GM18867 (cell line): Measurements from ENCODE around the gene CABYR.
"Not testable (repeated sequence)": the region's sequence is repeated elsewhere in the genome, so short reads cannot be mapped to it uniquely, and the experiment has no call there.

Source experiments
- ATAC-seq: cut with Tn5 transposase; IDR thresholded peaks from one replicate; pipeline ENCODE4 v1.9.1; 2021; ENCODE audit warnings: mild to moderate bottlenecking, moderate library complexity; ENCODE audit not compliant: unreplicated experiment

Gene CABYR

GRCh38 chr18:24127735-24128134, 11.1 kb upstream of the CABYR start:
- ATAC-seq, result no peak

- ATAC-seq, result no peak
Measured at GRCh38 chr18:24128700-24129099, 10.2 kb upstream of the CABYR start.

DNA sequence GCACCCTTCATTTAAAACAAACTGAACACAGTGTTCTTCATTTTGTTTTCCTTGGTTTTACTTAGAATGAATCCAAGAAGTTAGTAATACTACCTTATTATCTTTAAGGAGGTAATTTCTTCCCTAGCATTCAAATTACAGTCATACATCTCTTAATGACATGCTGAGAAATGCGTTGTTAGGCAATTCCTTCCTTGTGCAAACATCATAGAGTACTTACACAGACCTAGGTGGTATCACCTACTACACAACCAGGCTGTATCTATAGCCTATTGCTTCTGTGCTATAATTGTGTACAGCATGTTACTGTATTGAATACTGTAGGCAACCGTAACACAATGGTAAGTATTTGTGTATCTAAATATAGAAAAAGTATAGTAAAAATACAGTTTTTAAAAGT, 8.4 kb upstream of the CABYR start:
- ATAC-seq, result no peak

DNA sequence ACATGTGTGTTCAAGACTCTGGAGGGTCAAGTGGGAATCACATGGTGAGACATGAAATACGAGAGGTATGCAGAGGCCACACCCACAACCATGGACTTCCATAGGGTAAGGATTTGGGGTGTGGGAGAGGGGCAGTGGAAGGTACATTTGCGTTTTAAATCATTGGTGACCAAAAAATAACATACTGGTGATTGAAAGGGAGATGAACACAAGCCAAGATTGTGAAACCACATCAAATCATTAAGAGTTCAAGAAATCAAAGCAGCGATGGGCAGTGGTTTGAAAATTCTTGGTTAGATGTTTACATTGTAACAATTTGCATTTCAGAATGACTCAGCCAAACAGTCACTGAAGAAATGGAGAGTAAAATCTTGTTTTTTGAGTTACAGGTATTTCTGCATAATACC, 1.9 kb upstream of the CABYR start:
- ATAC-seq, result no peak

DNA sequence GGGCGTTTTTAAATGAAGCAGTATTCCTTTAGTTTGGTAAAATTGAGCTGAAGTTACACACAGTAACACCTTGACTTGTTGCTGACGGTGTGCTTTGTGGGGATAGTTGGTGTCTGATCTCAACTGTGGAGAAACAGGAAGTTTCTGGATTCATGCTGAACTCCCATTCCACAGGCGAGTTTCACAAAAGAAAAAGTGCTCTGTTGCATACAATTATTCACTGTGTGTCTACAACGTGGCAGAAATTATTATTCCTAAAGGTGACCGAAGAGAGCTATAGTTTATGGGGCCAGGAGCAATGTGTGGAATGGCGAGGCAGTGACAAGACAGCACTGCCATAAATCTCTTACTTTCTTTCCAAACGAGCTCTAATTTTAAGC, 463 bp upstream of the CABYR start:
- ATAC-seq, result peak; percentile 3

GRCh38 chr18:24140697-24141096, 1.8 kb downstream of the CABYR start:
- ATAC-seq, result no peak

- ATAC-seq, result no peak
Measured at GRCh38 chr18:24142376-24142775, 3.5 kb downstream of the CABYR start.

- ATAC-seq, result not testable (repeated sequence)
Measured at GRCh38 chr18:24149591-24149990, 10.7 kb downstream of the CABYR start.

GRCh38 chr18:24153397-24153796, 14.5 kb downstream of the CABYR start:
- no peak for ATAC-seq

DNA sequence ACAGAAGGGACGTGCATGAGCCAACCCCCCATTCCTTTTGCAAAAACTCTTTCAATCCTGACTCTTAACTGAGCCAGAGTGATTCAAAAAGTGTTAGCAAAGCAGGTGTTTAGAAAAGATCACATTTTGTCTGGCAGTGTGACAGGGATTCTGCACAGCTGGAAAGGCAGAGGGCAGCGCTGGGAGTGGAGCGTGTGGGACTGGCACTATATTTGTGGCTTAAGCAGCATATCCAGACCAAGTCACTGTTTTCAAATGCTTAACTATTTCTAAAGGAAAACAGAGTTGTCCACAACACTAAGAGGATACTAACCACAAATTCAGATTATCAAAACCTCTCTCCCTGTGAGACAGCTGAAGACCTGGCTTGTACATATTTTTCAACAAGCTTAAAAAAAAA, 19.0 kb downstream of the CABYR start:
- no peak for ATAC-seq

DNA sequence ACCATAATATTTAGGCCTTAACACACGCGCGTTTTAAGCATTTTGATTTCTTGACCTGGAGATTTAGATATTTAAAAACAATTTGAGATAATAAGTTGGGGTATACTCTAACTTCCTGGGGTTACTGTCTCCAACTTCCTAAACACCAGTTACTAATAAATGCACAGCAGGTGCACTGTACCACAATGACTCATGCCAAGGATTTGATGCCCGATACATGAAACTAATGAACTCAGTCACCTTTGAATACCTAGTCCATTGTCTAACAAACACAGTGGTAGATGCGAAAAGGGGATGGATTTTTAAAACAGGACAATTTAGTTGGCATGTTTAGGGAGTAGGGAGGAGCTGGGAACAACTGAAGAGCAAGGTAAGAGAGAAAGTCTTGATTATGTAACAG, 21.2 kb downstream of the CABYR start:
- no peak for ATAC-seq

DNA sequence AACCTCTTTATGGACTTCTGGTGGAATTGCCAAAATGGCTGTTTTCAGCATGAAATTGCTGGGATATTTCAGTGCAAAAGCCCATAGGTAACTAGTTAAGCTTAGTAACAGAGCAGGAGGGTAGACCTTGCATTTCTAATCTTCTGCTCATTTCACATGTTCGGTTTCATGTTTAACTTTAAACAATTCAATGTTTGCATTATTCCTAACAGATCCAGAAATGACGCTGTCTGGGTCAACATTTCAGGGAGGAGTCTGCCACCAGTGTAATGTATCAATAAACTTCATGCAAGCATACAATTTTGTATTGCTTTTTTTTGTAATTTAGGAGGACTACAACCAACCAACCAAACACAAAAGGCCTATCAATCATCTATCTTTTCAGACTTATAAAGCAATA, 22.4 kb downstream of the CABYR start:
- no peak for ATAC-seq

- ATAC-seq, result no peak
Measured at GRCh38 chr18:24168496-24168895, 29.6 kb downstream of the CABYR start.

DNA sequence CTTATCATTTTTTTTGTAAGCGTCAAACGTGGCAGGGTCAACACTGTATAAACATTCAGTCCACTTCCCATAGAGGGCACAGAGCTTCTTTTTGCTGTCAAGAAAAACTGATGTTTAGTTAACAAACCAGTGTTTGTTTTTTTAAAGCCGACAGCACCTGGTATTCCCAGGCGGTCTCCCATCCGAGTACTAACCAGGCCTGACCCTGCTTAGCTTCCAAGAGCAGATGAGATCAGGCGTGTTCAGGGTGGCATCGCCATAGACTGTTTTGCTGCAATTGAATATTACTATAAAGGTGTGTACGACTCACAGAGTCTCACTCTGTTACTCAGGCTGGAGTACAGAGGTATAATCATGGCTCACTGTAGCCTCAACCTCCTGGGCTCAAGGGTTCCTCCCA, 31.5 kb downstream of the CABYR start:
- no peak for ATAC-seq

- ATAC-seq, result no peak
Measured at GRCh38 chr18:24173997-24174396, 35.1 kb downstream of the CABYR start.

DNA sequence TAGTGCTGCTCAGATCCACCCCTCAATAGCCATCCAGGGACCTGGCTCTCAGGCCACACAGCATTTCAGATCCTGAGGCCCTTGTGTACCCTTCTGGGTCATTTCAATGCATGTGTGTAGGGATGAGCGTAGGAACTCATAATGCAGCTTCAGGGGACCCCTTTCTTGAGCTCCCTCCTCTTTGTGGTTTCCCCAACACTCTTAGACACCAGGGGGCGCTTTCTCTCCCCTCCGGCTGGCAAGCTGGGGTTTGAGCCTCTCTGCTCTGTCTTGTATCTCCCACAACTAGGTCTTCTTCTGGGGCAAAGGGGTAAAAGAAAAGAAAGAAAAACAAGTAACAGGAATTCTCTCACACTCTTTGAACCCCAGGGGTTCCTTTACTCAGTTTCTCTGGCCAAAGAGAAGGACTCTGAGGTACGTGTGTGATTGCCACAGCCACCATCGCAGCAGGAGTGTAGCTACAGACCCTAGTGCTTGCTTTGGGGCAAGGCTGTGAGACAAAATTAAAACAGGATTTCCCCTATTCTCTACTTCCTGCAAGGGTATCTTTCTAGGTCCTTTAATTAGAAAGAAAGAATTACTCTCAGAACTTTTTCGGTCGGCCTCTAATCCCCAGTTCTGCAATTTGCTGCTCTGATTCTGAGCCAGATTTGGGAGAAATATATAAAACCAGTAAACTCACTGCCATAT, 38.0 kb downstream of the CABYR start:
- peak; percentile 92 for ATAC-seq

DNA sequence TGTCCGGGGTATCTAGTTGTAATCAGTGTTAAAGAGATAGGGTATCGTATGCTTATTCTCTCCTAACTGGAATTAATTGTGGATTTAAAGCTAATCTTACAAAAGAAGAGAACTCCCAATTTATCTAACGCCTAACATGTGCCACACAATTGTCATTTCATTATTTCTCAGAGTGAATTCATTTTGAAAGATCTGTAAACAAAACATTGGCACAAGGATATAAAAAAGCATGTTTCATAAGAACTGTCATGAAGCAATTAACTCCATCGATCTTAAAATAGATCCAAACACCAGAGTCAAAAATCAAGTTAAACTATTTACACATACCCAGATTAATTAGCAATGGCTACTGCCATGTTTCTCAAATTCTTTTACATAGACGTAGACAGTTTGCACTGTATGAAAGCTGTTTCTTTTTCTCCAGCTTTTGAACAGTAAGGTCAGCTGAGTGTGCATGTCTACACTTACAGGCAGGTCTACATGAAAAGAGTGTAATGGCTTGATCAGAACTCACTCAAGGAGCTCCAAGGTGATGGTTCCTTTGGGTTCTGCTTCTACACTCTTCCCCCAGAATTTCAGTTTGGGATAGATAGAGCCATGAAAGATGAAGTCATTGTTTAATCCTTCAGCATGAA, 38.8 kb downstream of the CABYR start:
- no peak for ATAC-seq

- no peak for ATAC-seq
Measured at GRCh38 chr18:24180048-24180447, 41.2 kb downstream of the CABYR start.

DNA sequence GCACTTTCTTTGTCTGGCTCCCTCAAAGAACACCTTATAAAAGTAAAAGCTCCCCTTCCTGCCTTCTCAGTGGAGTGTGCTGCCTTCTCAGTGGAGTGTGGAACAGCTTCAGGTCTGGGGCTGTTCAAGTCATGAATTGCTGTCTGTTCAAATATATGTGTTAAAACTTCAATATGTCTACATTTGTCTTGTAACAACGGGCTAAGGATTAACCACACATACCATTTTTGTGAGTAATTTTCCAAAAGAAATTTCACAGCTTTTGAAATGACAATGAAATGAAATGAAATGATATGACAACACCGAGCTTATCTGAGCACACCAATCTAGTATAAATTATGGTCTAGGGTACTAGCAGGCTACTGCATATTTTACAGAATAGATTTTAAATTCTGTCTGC, 42.9 kb downstream of the CABYR start:
- no peak for ATAC-seq

GRCh38 chr18:24185805-24186204, 46.9 kb downstream of the CABYR start:
- no peak for ATAC-seq

- peak; percentile 72 for ATAC-seq
Measured at GRCh38 chr18:24187049-24187448, 48.2 kb downstream of the CABYR start.

DNA sequence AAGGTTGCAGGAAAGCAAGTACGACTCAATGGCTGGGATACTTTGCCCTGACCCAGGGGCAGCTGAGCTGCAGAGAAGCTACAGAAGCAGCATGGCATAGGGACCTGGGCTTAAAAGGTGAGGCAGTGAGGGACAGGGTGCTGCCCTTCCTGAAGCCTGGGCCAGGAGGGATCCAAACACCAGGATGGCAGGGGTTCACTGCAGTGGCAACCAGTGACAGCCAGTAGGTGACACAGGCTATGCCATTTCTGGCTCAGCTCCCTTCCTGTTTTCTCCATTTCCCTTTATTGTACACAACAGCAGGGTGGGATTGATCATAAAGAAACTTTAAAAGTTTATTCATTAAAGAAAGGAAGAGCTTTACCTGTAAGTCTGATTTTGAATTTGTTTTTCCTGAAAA, 48.8 kb downstream of the CABYR start:
- no peak for ATAC-seq

DNA sequence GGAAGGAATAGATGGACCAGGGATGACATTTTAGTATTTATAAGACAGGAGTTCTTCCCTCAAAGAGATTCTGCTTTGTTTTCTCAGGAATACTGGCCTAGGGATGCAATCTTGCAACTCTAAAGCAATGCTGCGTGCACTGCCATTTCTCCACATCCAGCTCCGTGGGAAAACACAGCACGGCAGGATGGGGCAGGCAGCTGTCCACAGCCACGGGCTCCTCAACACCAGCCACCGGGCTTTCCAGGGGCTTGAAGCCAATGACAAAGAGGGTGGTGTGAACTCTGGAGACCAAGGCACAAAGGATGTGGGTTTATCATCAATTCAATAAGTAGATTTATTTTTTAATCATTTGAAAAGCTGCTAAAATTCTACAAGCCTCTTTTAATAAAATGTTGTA, 49.3 kb downstream of the CABYR start:
- no peak for ATAC-seq
